SK-N-SH treated with all-trans-retinoic acid at 6 μM for 48 hours (cell line): Measurements from ENCODE around the gene DTHD1.

Experiments
- ATAC-seq: fragments of 200-7000 bp; cut with Tn5 transposase; 3 replicates; pipeline ENCODE4 v1.9.1; 2020; ENCODE audit warnings: mild to moderate bottlenecking, moderate library complexity
- ARNTL ChIP-seq: fragments of 450-650 bp; formaldehyde crosslinking; IDR thresholded peaks from 2 replicates; pipeline ENCODE4 v1.5.0; 2020; ENCODE audit warnings: low read depth, mild to moderate bottlenecking, moderate library complexity, borderline replicate concordance
- BACH2 ChIP-seq: fragments of 250-450 bp; sonication (Bioruptor Pico); IDR thresholded peaks from 2 replicates; pipeline ENCODE4 v1.9.0; 2021; ENCODE audit warnings: mild to moderate bottlenecking, borderline replicate concordance
- CSDC2 ChIP-seq: fragments of 250-450 bp; sonication (Bioruptor Pico); IDR thresholded peaks from 2 replicates; pipeline ENCODE4 v1.5.0; 2020; ENCODE audit warnings: mild to moderate bottlenecking, moderate library complexity
- GLIS3 ChIP-seq: fragments of 250-450 bp; sonication (Bioruptor Pico); IDR thresholded peaks from 2 replicates; pipeline ENCODE4 v1.5.0; 2020; ENCODE audit warnings: mild to moderate bottlenecking, moderate library complexity
- ISL1 ChIP-seq: fragments of 250-450 bp; sonication (Bioruptor Pico); IDR thresholded peaks from 2 replicates; pipeline ENCODE4 v2.1.2; 2022; ENCODE audit warnings: mild to moderate bottlenecking, moderate library complexity
- OSR1 ChIP-seq: fragments of 250-450 bp; sonication (Bioruptor Pico); IDR thresholded peaks from 2 replicates; pipeline ENCODE4 v1.8.0; 2022; ENCODE audit warnings: moderate library complexity, mild to moderate bottlenecking, inconsistent platforms
- RARB ChIP-seq: fragments of 250-450 bp; sonication (Bioruptor Pico); IDR thresholded peaks from 2 replicates; pipeline ENCODE4 v1.8.0; 2021; ENCODE audit warnings: mild to moderate bottlenecking, moderate library complexity
- SNAI2 ChIP-seq: fragments of 250-450 bp; sonication (Bioruptor Pico); IDR thresholded peaks from 2 replicates; pipeline ENCODE4 v1.5.0; 2020; ENCODE audit warnings: mild to moderate bottlenecking, moderate library complexity
- TCF4 ChIP-seq: fragments of 250-450 bp; sonication (Bioruptor Pico); IDR thresholded peaks from 2 replicates; pipeline ENCODE4 v1.8.0; 2021; ENCODE audit warnings: mild to moderate bottlenecking, moderate library complexity, borderline replicate concordance
- TOX ChIP-seq: fragments of 250-450 bp; sonication (Bioruptor Pico); IDR thresholded peaks from 2 replicates; pipeline ENCODE4 v1.8.0; 2021; ENCODE audit warnings: mild to moderate bottlenecking, moderate library complexity, borderline replicate concordance
- TSHZ2 ChIP-seq: fragments of 250-450 bp; sonication (Bioruptor Pico); IDR thresholded peaks from 2 replicates; pipeline ENCODE4 v1.5.0; 2020; ENCODE audit warnings: mild to moderate bottlenecking, moderate library complexity
- ZC3H10 ChIP-seq: fragments of 250-450 bp; sonication (Bioruptor Pico); IDR thresholded peaks from 2 replicates; pipeline ENCODE4 v1.5.1; 2021; ENCODE audit warnings: mild to moderate bottlenecking, moderate library complexity
- ZFP3 ChIP-seq: fragments of 250-450 bp; sonication (Bioruptor Pico); IDR thresholded peaks from 2 replicates; pipeline ENCODE4 v1.5.0; 2020; ENCODE audit warnings: mild to moderate bottlenecking, moderate library complexity
- ZFP30 ChIP-seq: fragments of 450-650 bp; formaldehyde crosslinking; IDR thresholded peaks from 2 replicates; pipeline ENCODE4 v1.5.0; 2022; ENCODE audit warnings: mild to moderate bottlenecking, moderate library complexity
- ZNF565 ChIP-seq: fragments of 450-650 bp; formaldehyde crosslinking; conservative IDR thresholded peaks from 2 replicates; pipeline ENCODE4 v1.5.0; 2020; ENCODE audit warnings: low read depth, mild to moderate bottlenecking, moderate library complexity
- ZNF70 ChIP-seq: fragments of 450-650 bp; formaldehyde crosslinking; IDR thresholded peaks from 2 replicates; pipeline ENCODE4 v1.5.0; 2020; ENCODE audit warnings: mild to moderate bottlenecking, moderate library complexity
- ZNF8 ChIP-seq: fragments of 450-650 bp; formaldehyde crosslinking; IDR thresholded peaks from 2 replicates; pipeline ENCODE4 v1.5.0; 2020; ENCODE audit warnings: mild to moderate bottlenecking, moderate library complexity
- TF ChIP-seq, protein P1 (sequence below): fragments of 250-450 bp; sonication (Bioruptor Pico); IDR thresholded peaks from 2 replicates; pipeline ENCODE4 v1.8.0; 2021; ENCODE audit warnings: low read depth, mild to moderate bottlenecking, moderate library complexity, borderline replicate concordance
- TF ChIP-seq, protein P2 (sequence below): fragments of 250-450 bp; sonication (Bioruptor Pico); IDR thresholded peaks from 2 replicates; pipeline ENCODE4 v1.5.1; 2021; ENCODE audit warnings: mild to moderate bottlenecking, moderate library complexity
- TF ChIP-seq, protein P3 (sequence below): fragments of 250-450 bp; sonication (Bioruptor Pico); IDR thresholded peaks from 2 replicates; pipeline ENCODE4 v1.5.1; 2020; ENCODE audit warnings: low read depth, mild to moderate bottlenecking, moderate library complexity

The DTHD1 gene

DNA sequence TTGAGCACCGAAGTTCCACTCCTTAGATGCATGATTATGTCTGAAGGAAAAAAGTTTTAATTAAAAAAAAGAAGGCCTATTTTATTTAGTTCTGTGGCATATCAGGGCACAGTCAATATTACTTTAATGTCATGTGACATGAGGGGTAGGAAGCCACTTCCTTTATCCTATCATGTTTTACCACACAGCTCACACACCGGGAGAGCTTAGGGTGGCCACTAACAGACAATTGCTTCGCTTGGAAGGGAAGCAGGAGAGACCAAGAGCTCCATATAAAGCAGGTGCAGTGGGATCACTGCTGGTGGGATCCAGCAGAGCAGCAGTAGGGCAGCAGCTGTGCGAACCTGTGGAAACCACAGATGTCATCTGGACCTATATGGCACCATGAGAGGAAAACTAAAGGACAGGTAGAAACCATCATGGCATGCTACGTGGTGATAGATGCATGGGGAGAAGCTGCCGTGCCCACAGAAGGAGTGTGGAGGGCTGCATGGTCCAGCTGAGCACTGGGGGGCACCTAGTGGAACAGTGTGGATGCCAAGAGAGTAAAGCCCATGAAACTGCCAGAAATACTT is 52.0 kb downstream of the DTHD1 start (continued):
- TF ChIP-seq, protein P1, sequence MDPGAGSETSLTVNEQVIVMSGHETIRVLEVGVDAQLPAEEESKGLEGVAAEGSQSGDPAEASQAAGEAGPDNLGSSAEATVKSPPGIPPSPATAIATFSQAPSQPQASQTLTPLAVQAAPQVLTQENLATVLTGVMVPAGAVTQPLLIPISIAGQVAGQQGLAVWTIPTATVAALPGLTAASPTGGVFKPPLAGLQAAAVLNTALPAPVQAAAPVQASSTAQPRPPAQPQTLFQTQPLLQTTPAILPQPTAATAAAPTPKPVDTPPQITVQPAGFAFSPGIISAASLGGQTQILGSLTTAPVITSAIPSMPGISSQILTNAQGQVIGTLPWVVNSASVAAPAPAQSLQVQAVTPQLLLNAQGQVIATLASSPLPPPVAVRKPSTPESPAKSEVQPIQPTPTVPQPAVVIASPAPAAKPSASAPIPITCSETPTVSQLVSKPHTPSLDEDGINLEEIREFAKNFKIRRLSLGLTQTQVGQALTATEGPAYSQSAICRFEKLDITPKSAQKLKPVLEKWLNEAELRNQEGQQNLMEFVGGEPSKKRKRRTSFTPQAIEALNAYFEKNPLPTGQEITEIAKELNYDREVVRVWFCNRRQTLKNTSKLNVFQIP, result no peak
- no peak for TF ChIP-seq ZC3H10 (CRISPR knock-in tag)

DNA sequence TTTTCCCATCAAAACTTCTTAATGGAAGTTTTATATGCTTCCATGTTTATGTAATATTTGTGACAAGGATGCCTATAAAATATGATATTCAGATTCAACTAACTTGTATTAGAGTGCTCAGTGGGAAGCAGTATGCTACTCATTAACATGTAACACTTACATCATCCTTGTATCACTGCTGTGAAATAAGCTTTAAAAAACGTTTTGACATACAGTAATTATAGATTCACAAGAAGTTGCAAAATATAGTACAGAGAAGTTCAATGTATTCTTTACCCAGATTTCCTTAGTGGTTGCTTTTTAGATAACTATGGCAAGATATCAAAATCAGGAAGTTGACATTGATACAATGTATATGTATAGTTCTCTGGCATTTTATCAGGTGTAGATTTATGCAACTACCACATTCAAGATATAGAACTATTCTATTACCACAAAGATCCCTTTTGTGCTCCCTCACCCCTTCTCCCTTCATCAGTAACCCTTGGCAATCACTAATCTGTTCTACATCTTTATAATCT is 56.3 kb downstream of the DTHD1 start:
- no peak for ATAC-seq
- no peak for TF ChIP-seq ZNF70 (CRISPR knock-in tag)
- TF ChIP-seq TSHZ2, result no peak
- TF ChIP-seq OSR1, result no peak
- TF ChIP-seq, protein P1, result no peak
- TF ChIP-seq ZNF565 (CRISPR knock-in tag), result no peak
- TF ChIP-seq BACH2 (CRISPR knock-in tag), result no peak
- no peak for TF ChIP-seq TOX (CRISPR knock-in tag)
- TF ChIP-seq ZFP3 (CRISPR knock-in tag), result no peak
- no peak for TF ChIP-seq SNAI2
- no peak for TF ChIP-seq ZC3H10 (CRISPR knock-in tag)
- no peak for TF ChIP-seq TCF4 (CRISPR knock-in tag)
- TF ChIP-seq ZFP30, result no peak
- TF ChIP-seq, protein P2, sequence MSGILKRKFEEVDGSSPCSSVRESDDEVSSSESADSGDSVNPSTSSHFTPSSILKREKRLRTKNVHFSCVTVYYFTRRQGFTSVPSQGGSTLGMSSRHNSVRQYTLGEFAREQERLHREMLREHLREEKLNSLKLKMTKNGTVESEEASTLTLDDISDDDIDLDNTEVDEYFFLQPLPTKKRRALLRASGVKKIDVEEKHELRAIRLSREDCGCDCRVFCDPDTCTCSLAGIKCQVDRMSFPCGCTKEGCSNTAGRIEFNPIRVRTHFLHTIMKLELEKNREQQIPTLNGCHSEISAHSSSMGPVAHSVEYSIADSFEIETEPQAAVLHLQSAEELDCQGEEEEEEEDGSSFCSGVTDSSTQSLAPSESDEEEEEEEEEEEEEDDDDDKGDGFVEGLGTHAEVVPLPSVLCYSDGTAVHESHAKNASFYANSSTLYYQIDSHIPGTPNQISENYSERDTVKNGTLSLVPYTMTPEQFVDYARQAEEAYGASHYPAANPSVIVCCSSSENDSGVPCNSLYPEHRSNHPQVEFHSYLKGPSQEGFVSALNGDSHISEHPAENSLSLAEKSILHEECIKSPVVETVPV (CRISPR knock-in tag), result no peak
- no peak for TF ChIP-seq RARB (CRISPR knock-in tag)
- no peak for TF ChIP-seq ARNTL (CRISPR knock-in tag)
- no peak for TF ChIP-seq ISL1 (CRISPR knock-in tag)
- TF ChIP-seq, protein P3, sequence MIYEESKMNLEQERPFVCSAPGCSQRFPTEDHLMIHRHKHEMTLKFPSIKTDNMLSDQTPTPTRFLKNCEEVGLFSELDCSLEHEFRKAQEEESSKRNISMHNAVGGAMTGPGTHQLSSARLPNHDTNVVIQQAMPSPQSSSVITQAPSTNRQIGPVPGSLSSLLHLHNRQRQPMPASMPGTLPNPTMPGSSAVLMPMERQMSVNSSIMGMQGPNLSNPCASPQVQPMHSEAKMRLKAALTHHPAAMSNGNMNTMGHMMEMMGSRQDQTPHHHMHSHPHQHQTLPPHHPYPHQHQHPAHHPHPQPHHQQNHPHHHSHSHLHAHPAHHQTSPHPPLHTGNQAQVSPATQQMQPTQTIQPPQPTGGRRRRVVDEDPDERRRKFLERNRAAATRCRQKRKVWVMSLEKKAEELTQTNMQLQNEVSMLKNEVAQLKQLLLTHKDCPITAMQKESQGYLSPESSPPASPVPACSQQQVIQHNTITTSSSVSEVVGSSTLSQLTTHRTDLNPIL (CRISPR knock-in tag), result no peak
- TF ChIP-seq GLIS3 (CRISPR knock-in tag), result no peak
- TF ChIP-seq CSDC2 (CRISPR knock-in tag), result no peak

DNA sequence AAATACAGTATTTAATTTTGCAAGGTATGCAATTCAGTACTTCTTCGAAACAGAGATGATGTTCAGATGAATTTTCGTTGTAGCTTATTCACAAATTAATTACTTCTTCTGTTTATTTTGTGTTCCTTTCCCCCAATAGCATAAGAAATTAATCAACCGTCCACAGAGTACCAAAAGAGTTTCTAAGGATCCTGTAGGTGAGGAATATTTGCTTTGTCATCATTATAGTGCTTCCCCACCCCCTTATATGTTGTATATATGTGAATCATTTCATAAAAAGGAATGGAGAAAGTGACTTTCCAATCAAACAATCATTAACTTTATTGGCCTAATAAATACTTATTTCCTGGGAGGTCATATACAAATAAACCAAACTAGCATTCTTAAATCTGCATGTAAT is 57.6 kb downstream of the DTHD1 start:
- ATAC-seq, result no peak

DNA sequence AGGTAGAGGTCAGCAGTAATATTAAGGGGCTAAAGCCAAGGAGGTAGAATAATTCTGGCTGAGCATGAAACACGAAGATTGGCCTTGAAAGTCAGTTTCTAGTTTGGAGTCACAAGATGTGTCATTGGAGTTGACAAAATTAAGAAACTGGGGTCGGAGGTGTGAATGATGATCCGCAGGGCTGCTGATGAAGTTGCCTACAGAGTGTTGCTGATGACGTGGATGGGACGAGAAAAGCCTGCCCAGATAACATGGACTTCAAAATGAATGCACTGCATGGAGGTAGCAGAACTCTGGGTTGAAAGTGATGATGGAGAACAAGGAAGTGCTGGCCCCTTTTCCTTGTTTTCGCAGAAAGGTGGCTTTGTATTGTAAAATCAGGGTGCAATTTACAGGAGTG is 60.5 kb downstream of the DTHD1 start:
- no peak for TF ChIP-seq ZNF8 (CRISPR knock-in tag)
- TF ChIP-seq ZNF70 (CRISPR knock-in tag), result no peak
- TF ChIP-seq, protein P2 (CRISPR knock-in tag), result no peak
- no peak for TF ChIP-seq ZC3H10 (CRISPR knock-in tag)
- TF ChIP-seq RARB (CRISPR knock-in tag), result no peak
- TF ChIP-seq ISL1 (CRISPR knock-in tag), result no peak
- ATAC-seq, result no peak

More for the DNA sequence above, 57.6 kb downstream of the DTHD1 start:
- no peak for TF ChIP-seq TOX (CRISPR knock-in tag)
